Glomerular endothelial cell (primary cell): ENCODE measurements around the gene SPDL1. TPM values are rescaled to one million over a fixed set of nuclear protein-coding genes. Genes with fewer than 3 reads are reported as not detected.
"Not testable (repeated sequence)": the region's sequence is repeated elsewhere in the genome, so short reads cannot be mapped to it uniquely, and the experiment has no call there.

Source experiments
- DNase-seq: peaks from one replicate; pipeline ENCODE4 v3.0.0-alpha.2; 2011; ENCODE audit warnings: low read depth, low spot score; ENCODE audit errors: extremely low read depth
- total RNA-seq: library from RNA; depleted of rRNA; stranded (reverse); fragments of >200 nt; gene quantifications from 2 replicates; pipeline ENCODE4 v1.2.3, GENCODE V29; 2015

The SPDL1 gene
- total RNA-seq, 1 donor from 2014 or later = 23.6 TPM

DNA sequence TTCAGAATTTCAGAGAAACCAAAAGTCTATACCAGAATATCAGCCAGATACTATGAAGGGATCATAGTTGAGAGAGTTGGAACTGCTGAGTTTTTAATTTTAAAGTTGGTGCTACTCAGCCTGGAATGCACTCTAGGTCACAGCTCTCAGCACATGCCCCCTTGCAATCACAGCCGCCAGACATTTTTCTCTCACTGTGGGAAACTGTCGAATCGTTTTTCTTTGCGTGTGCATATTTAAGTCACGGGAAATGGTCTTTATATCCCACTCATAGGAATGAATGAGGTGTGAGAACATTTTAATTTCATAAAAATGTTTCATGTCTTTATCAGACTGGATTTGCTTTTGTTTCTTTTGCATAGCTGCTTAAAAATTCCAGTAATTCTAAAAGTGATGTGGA is 12.2 kb upstream of the SPDL1 start:
- no peak for DNase-seq

- DNase-seq = no peak
Observed at GRCh38 chr5:169574134-169574646, 9.4 kb upstream of the SPDL1 start.

DNA sequence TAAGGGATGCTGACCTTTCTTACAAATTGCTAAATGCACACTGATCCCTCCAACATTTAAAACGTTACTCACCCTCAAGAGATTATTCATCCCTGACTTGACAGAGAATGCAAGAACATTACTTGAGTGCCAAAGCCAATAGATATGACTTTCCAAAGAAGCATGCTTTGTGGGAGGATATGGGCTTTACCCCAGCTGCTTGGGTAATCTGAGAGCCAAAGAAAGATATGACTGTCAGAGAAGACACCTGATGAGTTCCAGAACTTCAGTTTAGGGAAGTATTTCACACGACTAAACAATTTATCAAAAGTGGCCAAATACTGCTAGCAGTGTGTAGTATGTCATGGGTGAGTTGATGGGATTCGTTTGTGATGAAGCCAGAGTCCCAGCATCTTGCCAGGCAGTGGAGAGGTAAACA is 7.4 kb upstream of the SPDL1 start:
- DNase-seq = no peak

DNA sequence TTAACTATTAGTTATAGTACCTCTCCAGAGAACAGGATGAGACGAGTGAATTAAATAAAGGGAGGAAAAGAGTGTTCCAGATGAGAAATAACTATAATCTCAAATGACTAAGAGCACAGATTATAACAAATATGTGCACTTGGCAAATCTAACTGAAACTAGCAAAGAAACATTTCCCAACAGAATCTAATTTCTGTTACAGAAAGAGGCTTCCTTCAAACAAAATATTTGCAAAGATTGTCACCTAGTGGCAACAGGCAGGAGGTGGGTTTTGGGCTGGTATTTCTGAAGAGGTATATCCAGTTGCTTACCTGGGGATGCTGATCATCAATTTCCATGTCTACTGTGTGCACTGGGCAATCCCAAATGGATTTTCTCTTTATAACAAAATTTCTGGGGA is 5.6 kb upstream of the SPDL1 start:
- no peak for DNase-seq

DNA sequence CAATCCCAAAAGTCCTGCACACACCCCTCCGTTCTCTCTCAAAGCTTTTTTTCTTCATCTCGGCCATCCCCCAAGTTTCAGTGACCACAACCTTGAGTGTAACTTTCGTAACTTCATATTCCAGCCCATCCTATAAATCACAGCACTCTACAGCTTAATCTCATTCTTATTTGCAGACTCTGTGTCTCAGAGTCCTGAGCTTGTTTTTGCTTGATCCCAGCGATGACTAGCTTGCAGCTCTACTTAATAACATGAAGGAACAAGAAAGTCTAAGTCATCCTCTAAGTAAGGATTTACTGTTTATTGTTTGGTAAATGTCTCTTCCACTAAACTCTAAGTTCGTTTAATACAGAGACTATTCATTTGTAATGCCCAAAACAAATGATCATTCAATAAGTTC is 2.6 kb upstream of the SPDL1 start:
- DNase-seq = no peak

- DNase-seq = peak; percentile 52
Observed at GRCh38 chr5:169581580-169582227, 1.9 kb upstream of the SPDL1 start.

DNA sequence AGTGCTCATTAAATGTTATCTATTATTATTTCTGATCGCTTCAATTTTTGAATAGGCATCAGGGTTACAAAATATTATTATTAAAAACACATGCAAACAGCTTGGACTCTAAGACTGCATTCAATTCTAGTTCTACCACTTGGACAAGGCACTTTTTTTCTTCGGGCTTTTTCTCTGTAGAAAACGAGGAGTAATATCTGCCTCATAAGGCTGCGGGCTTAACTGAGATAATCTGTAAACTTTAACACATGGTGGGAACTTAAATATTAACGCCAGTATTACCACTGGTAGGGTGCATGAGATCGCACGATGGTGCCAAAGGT is 511 bp upstream of the SPDL1 start:
- DNase-seq = no peak

- DNase-seq = no peak
Observed at GRCh38 chr5:169584998-169585451, 1.5 kb downstream of the SPDL1 start.

DNA sequence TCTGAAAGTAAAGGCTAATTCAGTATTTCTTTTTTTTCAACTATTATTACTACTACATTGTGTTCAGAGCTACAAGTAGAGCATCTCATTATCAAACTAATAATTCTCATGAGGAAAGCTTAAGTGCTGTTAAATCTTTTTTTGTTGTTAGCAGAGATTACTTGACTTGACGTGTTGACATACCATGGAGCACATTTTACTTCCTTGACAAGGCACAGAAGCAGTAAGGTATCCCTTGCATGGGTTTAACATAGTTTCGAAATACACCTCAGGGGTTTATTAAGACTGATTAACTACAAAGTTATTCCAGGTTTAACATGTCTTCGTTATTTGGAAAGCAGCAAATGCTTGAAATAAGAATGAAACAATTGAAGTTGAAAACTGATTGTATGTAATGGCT is 7.0 kb downstream of the SPDL1 start:
- no peak for DNase-seq

- no peak for DNase-seq
Observed at GRCh38 chr5:169591636-169592035, 8.1 kb downstream of the SPDL1 start.

DNA sequence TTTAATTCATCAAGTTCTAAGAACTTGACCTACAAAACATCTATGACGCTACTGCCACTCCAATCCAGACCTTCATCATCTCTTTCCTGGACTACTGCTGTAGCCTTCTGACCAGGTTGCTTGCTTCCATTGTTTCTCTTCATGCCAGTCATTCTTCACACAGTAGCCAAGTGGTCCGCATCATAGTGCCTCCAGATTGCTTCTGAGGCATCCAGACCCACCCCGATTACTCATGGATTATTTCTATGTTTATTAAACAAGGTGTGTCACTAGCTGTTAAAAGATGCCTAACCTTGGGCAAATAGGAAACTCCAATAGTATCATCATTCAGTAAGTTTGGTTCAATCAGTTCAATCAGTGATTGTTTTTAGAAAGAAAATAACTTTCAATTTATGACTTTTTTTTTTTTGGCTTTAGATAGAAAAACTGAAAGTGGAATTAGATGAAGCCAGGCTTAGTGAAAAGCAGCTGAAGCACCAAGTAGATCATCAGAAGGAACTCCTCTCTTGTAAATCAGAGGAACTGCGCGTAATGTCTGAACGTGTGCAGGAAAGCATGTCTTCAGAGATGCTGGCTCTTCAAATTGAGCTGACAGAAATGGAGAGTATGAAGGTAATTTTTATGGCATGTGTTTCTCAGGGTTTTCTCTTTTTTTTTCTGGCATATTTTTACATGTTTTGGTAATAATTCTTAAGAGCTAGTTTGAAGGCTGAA is 9.5 kb downstream of the SPDL1 start:
- DNase-seq = no peak

DNA sequence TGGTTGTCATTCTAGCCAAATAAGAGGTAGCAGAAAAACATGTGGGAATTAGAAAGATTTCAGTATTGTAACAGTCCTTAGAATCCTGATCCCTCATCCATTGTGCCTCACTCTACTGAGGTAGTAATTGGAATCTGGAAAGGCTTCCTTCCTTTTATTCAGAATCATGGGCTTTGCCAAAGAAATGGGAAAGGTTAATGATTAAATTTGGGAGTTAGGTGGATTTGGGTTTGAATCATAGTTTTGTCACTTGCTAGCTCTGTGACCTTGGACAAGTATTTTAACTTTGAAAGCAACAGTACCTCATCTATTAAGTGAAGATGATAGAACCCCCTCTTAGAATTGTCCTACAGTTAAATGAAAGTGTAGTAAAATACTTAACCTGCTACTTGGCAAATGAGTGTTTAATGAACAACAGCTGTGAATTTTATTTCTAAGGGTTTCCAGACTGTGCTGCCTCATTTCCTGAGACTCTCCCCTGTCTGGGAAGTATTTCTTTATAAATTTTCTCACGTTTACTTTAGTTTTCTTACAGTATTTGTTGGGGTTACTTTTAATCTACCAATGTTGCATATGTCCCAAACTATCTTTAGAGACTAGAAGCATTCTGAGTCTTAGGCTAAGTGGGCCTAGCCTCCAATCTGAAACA is 11.7 kb downstream of the SPDL1 start:
- no peak for DNase-seq

- DNase-seq = no peak
Observed at GRCh38 chr5:169599451-169599850, 15.9 kb downstream of the SPDL1 start.

GRCh38 chr5:169602535-169602934 is 19.0 kb downstream of the SPDL1 start:
- DNase-seq = no peak

- no peak for DNase-seq
Observed at GRCh38 chr5:169606279-169606678, 22.7 kb downstream of the SPDL1 start.

- no peak for DNase-seq
Observed at GRCh38 chr5:169607882-169608281, 24.3 kb downstream of the SPDL1 start.

DNA sequence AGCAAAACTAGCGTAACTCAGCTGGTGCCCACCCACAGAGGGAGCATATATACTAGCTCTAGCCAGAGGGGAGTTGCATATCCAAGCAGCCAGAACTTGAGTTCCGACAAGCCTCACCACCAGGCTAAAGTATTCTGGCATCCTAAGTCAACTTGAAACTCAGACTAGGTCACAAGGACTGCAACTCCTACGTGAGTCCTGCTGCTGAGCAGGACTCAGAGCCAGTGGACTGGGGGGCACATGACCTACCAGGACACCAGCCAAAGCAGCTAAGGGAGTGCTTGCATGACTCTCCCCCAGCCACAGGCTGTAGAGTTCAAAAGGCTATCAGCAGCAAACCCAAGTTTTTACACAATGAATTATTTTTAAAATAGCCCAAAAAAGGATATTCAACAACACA is 26.1 kb downstream of the SPDL1 start:
- no peak for DNase-seq

GRCh38 chr5:169610606-169611005 is 27.0 kb downstream of the SPDL1 start:
- no peak for DNase-seq

GRCh38 chr5:169615561-169615960 is 32.0 kb downstream of the SPDL1 start:
- DNase-seq = no peak

DNA sequence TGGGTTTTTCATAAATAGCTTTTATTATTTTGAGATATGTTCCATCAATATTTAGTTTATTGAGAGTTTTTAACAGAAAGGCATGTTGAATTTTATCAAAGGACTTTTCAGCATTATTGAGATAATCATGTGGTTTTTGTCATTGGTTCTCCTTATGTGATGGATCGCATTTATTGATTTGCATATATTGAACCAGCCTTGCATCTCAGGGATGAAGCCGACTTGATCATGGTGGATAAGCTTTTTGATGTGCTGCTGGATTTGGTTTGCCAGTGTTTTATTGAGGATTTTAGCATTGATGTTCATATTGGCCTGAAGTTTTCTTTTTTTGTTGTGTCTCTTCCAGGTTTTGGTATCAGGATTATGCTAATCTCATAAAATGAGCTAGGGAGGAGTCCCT is 40.7 kb downstream of the SPDL1 start:
- not testable (repeated sequence) for DNase-seq

GRCh38 chr5:169626779-169627178 is 43.2 kb downstream of the SPDL1 start:
- no peak for DNase-seq

DNA sequence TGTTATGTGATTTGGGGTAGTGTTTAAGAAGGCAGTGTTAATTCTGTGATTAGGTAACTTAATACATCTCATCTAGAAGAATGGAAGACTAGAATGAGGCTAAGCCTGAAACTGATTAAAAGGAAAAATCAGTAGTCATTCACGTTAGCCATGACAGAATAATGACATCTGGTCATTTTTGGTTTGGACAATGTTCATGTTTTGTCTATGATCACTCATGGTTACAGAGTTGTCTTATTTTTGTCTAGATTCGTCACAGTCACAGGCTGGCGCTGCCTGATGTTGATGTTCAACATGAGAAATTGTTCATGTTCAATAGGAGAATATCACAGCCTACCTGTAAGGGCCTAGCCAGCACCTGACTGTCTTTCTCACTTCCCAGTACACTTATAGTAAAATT is 44.0 kb downstream of the SPDL1 start:
- no peak for DNase-seq
